Neutrophil (primary cell): ENCODE data around the gene CALML3.

ENCODE experiments used
- H3K27ac ChIP-seq: fragments of 200-600 bp; sonication (generic); 2 replicates; pipeline ENCODE4 v1.5.1; 2016; ENCODE audit warnings: mild to moderate bottlenecking, moderate library complexity
- H3K27me3 ChIP-seq: fragments of 200-600 bp; sonication (generic); 2 replicates; pipeline ENCODE4 v1.6.0; 2016; ENCODE audit warnings: mild to moderate bottlenecking
- H3K36me3 ChIP-seq: fragments of 200-600 bp; sonication (generic); 2 replicates; pipeline ENCODE4 v1.5.1; 2017
- H3K4me1 ChIP-seq, 2 experiments: fragments of 200-600 bp in 1 of 2; sonication (generic) in 1 of 2; 1 replicate in 1 of 2; 2 replicates in 1 of 2; pipeline versions ENCODE4 v1.5.1 to v1.6.1; 2013 to 2016; ENCODE audit warnings: low read depth in 1 of 2, low read length in 1 of 2, mild to moderate bottlenecking in 1 of 2, moderate library complexity in 1 of 2; ENCODE audit not compliant: control insufficient read depth in 1 of 2, insufficient read depth in 1 of 2
- H3K4me3 ChIP-seq, 2 experiments: fragments of 200-600 bp in 1 of 2; sonication (generic) in 1 of 2; 1 replicate in 1 of 2; 2 replicates in 1 of 2; pipeline ENCODE4 v1.5.1; 2013 to 2016; ENCODE audit warnings: low read depth in 1 of 2, low read length in 1 of 2, mild to moderate bottlenecking in 1 of 2, moderate library complexity in 1 of 2
- H3K9me3 ChIP-seq: fragments of 200-600 bp; sonication (generic); 2 replicates; pipeline ENCODE4 v1.5.1; 2016
- TF ChIP-seq, protein P1 (sequence below): fragments of 200-600 bp; sonication (generic); IDR thresholded peaks from 2 replicates; pipeline ENCODE4 v1.5.1; 2016; ENCODE audit warnings: antibody characterized with exemption

CALML3 gene

GRCh38 chr10:5540891-5541290 is 16.1 kb downstream of the CALML3 start:
- TF ChIP-seq, protein P1, sequence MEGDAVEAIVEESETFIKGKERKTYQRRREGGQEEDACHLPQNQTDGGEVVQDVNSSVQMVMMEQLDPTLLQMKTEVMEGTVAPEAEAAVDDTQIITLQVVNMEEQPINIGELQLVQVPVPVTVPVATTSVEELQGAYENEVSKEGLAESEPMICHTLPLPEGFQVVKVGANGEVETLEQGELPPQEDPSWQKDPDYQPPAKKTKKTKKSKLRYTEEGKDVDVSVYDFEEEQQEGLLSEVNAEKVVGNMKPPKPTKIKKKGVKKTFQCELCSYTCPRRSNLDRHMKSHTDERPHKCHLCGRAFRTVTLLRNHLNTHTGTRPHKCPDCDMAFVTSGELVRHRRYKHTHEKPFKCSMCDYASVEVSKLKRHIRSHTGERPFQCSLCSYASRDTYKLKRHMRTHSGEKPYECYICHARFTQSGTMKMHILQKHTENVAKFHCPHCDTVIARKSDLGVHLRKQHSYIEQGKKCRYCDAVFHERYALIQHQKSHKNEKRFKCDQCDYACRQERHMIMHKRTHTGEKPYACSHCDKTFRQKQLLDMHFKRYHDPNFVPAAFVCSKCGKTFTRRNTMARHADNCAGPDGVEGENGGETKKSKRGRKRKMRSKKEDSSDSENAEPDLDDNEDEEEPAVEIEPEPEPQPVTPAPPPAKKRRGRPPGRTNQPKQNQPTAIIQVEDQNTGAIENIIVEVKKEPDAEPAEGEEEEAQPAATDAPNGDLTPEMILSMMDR: no peak

GRCh38 chr10:5542100-5542499 is 17.3 kb downstream of the CALML3 start:
- H3K4me3 ChIP-seq: no peak overlapping the region
- no peaks in the 10 kb centered on the region for H3K27me3 ChIP-seq
- no peak overlapping the region for H3K27ac ChIP-seq

More at GRCh38 chr10:5540891-5541290, 16.1 kb downstream of the CALML3 start:
- Histone ChIP-seq H3K4me3 (no peak overlapping the region), H3K36me3 (no peaks in the 10 kb centered on the region), H3K4me1 (peaks cover 60% of the 10 kb centered on the region in 2 experiments), H3K27me3 (no peaks in the 10 kb centered on the region), H3K27ac (no peak overlapping the region), H3K9me3 (no peaks in the 10 kb centered on the region)

DNA sequence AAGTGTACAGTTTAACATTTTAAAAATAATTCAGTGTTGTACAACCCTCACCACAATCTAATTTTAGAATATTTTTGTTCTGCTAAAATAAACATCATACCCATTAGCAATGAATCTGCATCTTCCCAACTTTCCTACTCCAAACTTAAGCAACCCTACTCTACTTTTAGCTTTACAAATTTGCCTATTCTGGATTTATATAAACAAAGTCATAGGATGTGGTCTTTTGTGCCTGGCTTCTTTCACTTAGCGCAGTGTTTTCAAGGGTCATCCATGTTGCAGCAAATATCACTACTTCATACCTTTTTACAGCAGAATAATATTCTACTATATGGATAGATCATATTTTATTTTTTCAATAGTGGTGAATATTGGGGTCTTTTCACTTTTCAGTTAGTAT is 18.9 kb downstream of the CALML3 start:
- peak overlapping the region; percentile 79 for H3K27ac ChIP-seq
- no peak overlapping the region for H3K4me3 ChIP-seq
- H3K4me1 ChIP-seq: peaks cover 77% of the 10 kb centered on the region in 2 experiments

More at GRCh38 chr10:5542100-5542499, 17.3 kb downstream of the CALML3 start:
- no peaks in the 10 kb centered on the region for H3K36me3 ChIP-seq
- H3K4me1 ChIP-seq: peaks cover 65% of the 10 kb centered on the region in 2 experiments
- TF ChIP-seq, protein P1: no peak
- no peaks in the 10 kb centered on the region for H3K9me3 ChIP-seq

DNA sequence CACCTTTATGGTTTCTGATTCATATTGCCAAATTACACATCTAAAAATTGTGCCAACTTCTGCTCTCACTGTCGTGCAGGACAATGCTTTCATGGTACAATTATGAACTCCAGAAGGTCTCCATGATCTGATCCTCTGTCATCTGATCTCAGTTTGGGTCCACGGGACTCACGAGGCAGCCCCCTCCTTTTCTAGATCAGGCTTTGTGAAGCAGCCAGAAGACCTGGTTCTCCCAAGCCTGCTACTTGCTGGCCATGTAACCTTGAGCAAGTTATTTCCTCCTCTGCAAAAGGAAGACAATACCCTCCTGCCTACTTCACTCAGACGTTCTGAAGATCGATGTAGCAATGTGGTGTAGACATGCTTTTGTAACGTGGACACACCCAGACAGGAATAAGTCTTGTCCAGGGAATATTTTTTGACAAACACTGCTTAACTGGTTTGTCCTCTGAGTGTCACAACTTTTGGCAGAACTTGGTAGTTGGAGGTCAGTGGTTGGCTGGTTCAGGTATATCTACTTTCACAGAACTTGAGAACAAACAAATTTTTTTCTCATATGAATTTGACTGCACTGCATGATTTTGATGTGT is 19.6 kb downstream of the CALML3 start:
- Histone ChIP-seq H3K9me3 (no peaks in the 10 kb centered on the region), H3K4me3 (peak overlapping the region in 1 of 2 experiments; percentile 17), H3K36me3 (no peaks in the 10 kb centered on the region), H3K27ac (peak overlapping the region; percentile 79), H3K4me1 (peaks cover 74 to 75% of the 10 kb centered on the region in 2 experiments), H3K27me3 (no peaks in the 10 kb centered on the region)
- TF ChIP-seq, protein P1: no peak

More for the DNA sequence above, 18.9 kb downstream of the CALML3 start:
- TF ChIP-seq, protein P1: no peak
- Histone ChIP-seq H3K36me3 (no peaks in the 10 kb centered on the region), H3K27me3 (no peaks in the 10 kb centered on the region), H3K9me3 (no peaks in the 10 kb centered on the region)

DNA sequence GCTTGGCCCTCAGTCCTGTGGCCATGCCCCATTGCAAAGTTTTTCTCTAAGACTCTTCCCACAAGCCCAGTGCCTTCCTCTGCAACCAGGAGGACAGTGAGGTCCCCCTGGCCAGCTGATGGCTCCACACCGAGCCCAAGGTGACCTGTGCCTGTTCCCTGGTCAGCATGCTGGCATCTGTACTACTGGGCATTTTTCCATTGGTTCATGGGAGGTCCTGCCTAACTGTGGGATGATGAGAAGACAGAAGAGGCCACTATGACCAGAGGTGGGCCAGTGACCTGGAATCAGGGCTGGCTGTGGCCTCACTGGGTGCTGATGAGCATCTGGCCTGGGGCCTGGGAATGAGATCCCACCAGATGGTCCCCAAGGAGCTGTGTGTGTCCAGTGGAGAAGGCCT is 20.2 kb downstream of the CALML3 start:
- H3K9me3 ChIP-seq: no peaks in the 10 kb centered on the region
- H3K27me3 ChIP-seq: no peaks in the 10 kb centered on the region
- H3K4me1 ChIP-seq: peaks cover 67 to 68% of the 10 kb centered on the region in 2 experiments
- TF ChIP-seq, protein P1: no peak
- H3K36me3 ChIP-seq: no peaks in the 10 kb centered on the region
- H3K27ac ChIP-seq: peak overlapping the region; percentile 79
- H3K4me3 ChIP-seq: no peak overlapping the region
